22Rv1 (cell line): ENCODE data around the gene CLHC1.

Experiments
- H3K27ac ChIP-seq: fragments of 450-650 bp; 2 replicates; pipeline ENCODE4 v1.5.1; 2017
- CTCF ChIP-seq: fragments of 450-650 bp; IDR thresholded peaks from 2 replicates; pipeline ENCODE4 v1.5.1; 2017; ENCODE audit warnings: mild to moderate bottlenecking
- ZFX ChIP-seq: fragments of 450-650 bp; IDR thresholded peaks from 2 replicates; pipeline ENCODE4 v1.6.1; 2017; ENCODE audit warnings: antibody characterized with exemption, borderline replicate concordance

CLHC1 gene

GRCh38 chr2:55236992-55237543 is 5.0 kb upstream of the CLHC1 start:
- TF ChIP-seq CTCF = no peak
- no peak for TF ChIP-seq ZFX
- peak overlapping the region; percentile 88 for H3K27ac ChIP-seq

GRCh38 chr2:55235724-55236538 is 3.8 kb upstream of the CLHC1 start:
- TF ChIP-seq ZFX = no peak
- TF ChIP-seq CTCF = no peak
- H3K27ac ChIP-seq = peak overlapping the region; percentile 88

- peak overlapping the region; percentile 88 for H3K27ac ChIP-seq
- TF ChIP-seq ZFX (no peak), CTCF (no peak)
Measured at GRCh38 chr2:55233658-55233940, 1.5 kb upstream of the CLHC1 start.

- TF ChIP-seq ZFX (no peak), CTCF (no peak)
- peak overlapping the region; percentile 88 for H3K27ac ChIP-seq
Measured at GRCh38 chr2:55232863-55233657, 967 bp upstream of the CLHC1 start.

GRCh38 chr2:55231546-55232083 is 478 bp downstream of the CLHC1 start:
- TF ChIP-seq CTCF (no peak), ZFX (no peak)
- H3K27ac ChIP-seq = peak overlapping the region; percentile 88

GRCh38 chr2:55230551-55230950 is 1.5 kb downstream of the CLHC1 start:
- no peak overlapping the region for H3K27ac ChIP-seq
- TF ChIP-seq ZFX = no peak
- no peak for TF ChIP-seq CTCF
